CD4-positive, alpha-beta T cell (primary cell): ENCODE measurements around the gene VIPR1. TPM values are rescaled to one million over a fixed set of nuclear protein-coding genes. Genes with fewer than 3 reads are reported as not detected.

Source experiments
- ATAC-seq: fragments of 200-7000 bp; cut with Tn5 transposase; one replicate; pipeline ENCODE4 v1.10.0; 2022; ENCODE audit warnings: mild to moderate bottlenecking; ENCODE audit not compliant: poor library complexity
- CTCF ChIA-PET: fragments of 350-600 bp; sonication (Branson Sonifier 250); formaldehyde crosslinking; loops from one replicate; lab custom pipeline; 2021; ENCODE audit warnings: antibody characterized with exemption, inconsistent platforms; lab: Charles Lee
- POLR2A ChIA-PET: fragments of 350-600 bp; sonication (Branson Sonifier 250); formaldehyde crosslinking; loops from one replicate; lab custom pipeline; 2021; ENCODE audit warnings: antibody characterized with exemption, inconsistent platforms; lab: Charles Lee
- DNase-seq, 14 experiments: peaks; one replicate each; pipeline ENCODE4 v3.0.0-alpha.2; 2013 to 2020; ENCODE audit warnings: mixed read lengths in 2 of 14
- H3K27ac ChIP-seq, 2 donors: one replicate each; pipeline versions ENCODE4 v1.5.1 to v1.7.0; 2013; ENCODE audit warnings: low read length in 2 of 2, low read depth in 1 of 2, mild to moderate bottlenecking in 1 of 2
- H3K27me3 ChIP-seq, 2 experiments: 1 replicate in 1 of 2; 2 replicates in 1 of 2; pipeline versions ENCODE4 v1.6.1 to v1.7.0; 2013; ENCODE audit warnings: low read length in 2 of 2, control low read depth in 1 of 2, mild to moderate bottlenecking in 1 of 2, moderate library complexity in 1 of 2; ENCODE audit not compliant: insufficient read depth in 2 of 2, control insufficient read depth in 1 of 2
- H3K36me3 ChIP-seq: one replicate; pipeline ENCODE4 v1.6.1; 2013; ENCODE audit warnings: low read length, control low read depth; ENCODE audit not compliant: insufficient read depth
- H3K4me1 ChIP-seq: one replicate; pipeline ENCODE4 v1.6.1; 2013; ENCODE audit warnings: low read length, control low read depth; ENCODE audit not compliant: insufficient read depth
- H3K4me3 ChIP-seq: one replicate; pipeline ENCODE4 v1.5.1; 2013; ENCODE audit warnings: mild to moderate bottlenecking, low read length, moderate library complexity
- H3K9me3 ChIP-seq, 2 experiments: 1 replicate in 1 of 2; 2 replicates in 1 of 2; pipeline versions ENCODE4 v1.6.1 to v1.7.0; 2013; ENCODE audit warnings: low read length in 2 of 2, mild to moderate bottlenecking in 2 of 2, control low read depth in 1 of 2, moderate library complexity in 1 of 2; ENCODE audit not compliant: control insufficient read depth in 1 of 2, insufficient read depth in 1 of 2
- H3K27ac Mint-ChIP-seq: one replicate; pipeline ENCODE4 v1.8.0; 2020; ENCODE audit warnings: mixed read lengths
- H3K27me3 Mint-ChIP-seq: one replicate; pipeline ENCODE4 v1.8.0; 2021; ENCODE audit warnings: mixed read lengths
- H3K36me3 Mint-ChIP-seq: one replicate; pipeline ENCODE4 v1.8.0; 2021; ENCODE audit warnings: low read depth, mixed read lengths
- H3K4me1 Mint-ChIP-seq: one replicate; pipeline ENCODE4 v1.8.0; 2021; ENCODE audit warnings: low read depth, mixed read lengths
- H3K4me3 Mint-ChIP-seq: one replicate; pipeline ENCODE4 v1.8.0; 2020; ENCODE audit warnings: mild to moderate bottlenecking, mixed read lengths
- H3K9me3 Mint-ChIP-seq: one replicate; pipeline ENCODE4 v1.8.0; 2020; ENCODE audit warnings: mixed read lengths
- intact Hi-C, 2 experiments: fragments of 100-400 bp; cut with DNase I in 1 of 2; cut with micrococcal nuclease in 1 of 2; formaldehyde crosslinking; loops; one replicate each; pipeline versions ENCODE4 v1.15.1 to v1.9.0; 2023 to 2025; cut with DNase I, micrococcal nuclease
- total RNA-seq, 174 experiments: library from RNA in 2 of 174; stranded (reverse) in 2 of 174; gene quantifications; one replicate each; pipeline ENCODE4 v1.2.3 and lab custom pipeline; 2021 to 2026
- TF ChIP-seq, protein P1 (sequence below): fragments of 200-600 bp; IDR thresholded peaks from one replicate; pipeline ENCODE4 v1.8.0; 2022; ENCODE audit warnings: antibody characterized with exemption, mild to moderate bottlenecking

Gene VIPR1
- total RNA-seq, 2 experiments from 2014 or later = 66.8 to 67.6 TPM

- peaks cover 51% of the 10 kb centered on the region for H3K4me1 Mint-ChIP-seq
- H3K9me3 Mint-ChIP-seq = no peaks in the 10 kb centered on the region
- DNase-seq (no peak), ATAC-seq (no peak)
- H3K27me3 Mint-ChIP-seq = no peaks in the 10 kb centered on the region
- peaks cover 31% of the 10 kb centered on the region for H3K36me3 Mint-ChIP-seq
- ChIA-PET POLR2A (interaction anchor here (1.0 to 3.6 kb wide), 7 partner anchors 9 to 80 kb away, joined by 3 to 38 read pairs (median 8); partner anchors contain the start of genes NKTR, SS18L2 and VIPR1), CTCF (interaction anchor here (0.8 to 3.8 kb wide), 6 partner anchors 9 to 163 kb away, joined by 3 to 26 read pairs (median 10); partner anchors contain the start of genes NKTR and SS18L2)
- TF ChIP-seq, protein P1, sequence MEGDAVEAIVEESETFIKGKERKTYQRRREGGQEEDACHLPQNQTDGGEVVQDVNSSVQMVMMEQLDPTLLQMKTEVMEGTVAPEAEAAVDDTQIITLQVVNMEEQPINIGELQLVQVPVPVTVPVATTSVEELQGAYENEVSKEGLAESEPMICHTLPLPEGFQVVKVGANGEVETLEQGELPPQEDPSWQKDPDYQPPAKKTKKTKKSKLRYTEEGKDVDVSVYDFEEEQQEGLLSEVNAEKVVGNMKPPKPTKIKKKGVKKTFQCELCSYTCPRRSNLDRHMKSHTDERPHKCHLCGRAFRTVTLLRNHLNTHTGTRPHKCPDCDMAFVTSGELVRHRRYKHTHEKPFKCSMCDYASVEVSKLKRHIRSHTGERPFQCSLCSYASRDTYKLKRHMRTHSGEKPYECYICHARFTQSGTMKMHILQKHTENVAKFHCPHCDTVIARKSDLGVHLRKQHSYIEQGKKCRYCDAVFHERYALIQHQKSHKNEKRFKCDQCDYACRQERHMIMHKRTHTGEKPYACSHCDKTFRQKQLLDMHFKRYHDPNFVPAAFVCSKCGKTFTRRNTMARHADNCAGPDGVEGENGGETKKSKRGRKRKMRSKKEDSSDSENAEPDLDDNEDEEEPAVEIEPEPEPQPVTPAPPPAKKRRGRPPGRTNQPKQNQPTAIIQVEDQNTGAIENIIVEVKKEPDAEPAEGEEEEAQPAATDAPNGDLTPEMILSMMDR = no peak
- no peaks in the 10 kb centered on the region for H3K27me3 ChIP-seq
- peak overlapping the region; percentile 77 to 92 for H3K27ac ChIP-seq
- peak overlapping the region; percentile 86 for H3K4me3 Mint-ChIP-seq
- H3K9me3 ChIP-seq = no peaks in the 10 kb centered on the region
- peak overlapping the region; percentile 98 for H3K27ac Mint-ChIP-seq
- peaks cover 17% of the 10 kb centered on the region for H3K4me1 ChIP-seq
- intact Hi-C loops = loop anchor here (5.0 to 10.0 kb wide), 3 partner anchors 53 to 303 kb away; no protein-coding TSS in a partner anchor
- peak overlapping the region; percentile 76 for H3K4me3 ChIP-seq
- no peaks in the 10 kb centered on the region for H3K36me3 ChIP-seq
Observed at GRCh38 chr3:42581400-42581708, 78.9 kb downstream of the VIPR1 start.

- H3K27ac Mint-ChIP-seq = peak within 1 kb of the TSS; percentile 98
- Histone ChIP-seq H3K4me3 (peak within 1 kb of the TSS; percentile 76), H3K27ac (peak within 1 kb of the TSS; percentile 92 to 98), H3K9me3 (no peaks in the 10 kb centered on the region), H3K4me1 (peaks cover 17% of the 10 kb centered on the region), H3K36me3 (no peaks in the 10 kb centered on the region), H3K27me3 (no peaks in the 10 kb centered on the region)
- intact Hi-C loops = loop anchor here (1.0 to 10.0 kb wide), 6 partner anchors 8 to 303 kb away; partner anchors contain the start of genes NKTR (in 1 of the 2) and SS18L2 (in 1 of the 2)
- H3K27me3 Mint-ChIP-seq = no peaks in the 10 kb centered on the region
- peak within 1 kb of the TSS; percentile 93 for H3K4me3 Mint-ChIP-seq
- peaks cover 48% of the 10 kb centered on the region for H3K4me1 Mint-ChIP-seq
- H3K36me3 Mint-ChIP-seq = peaks cover 27% of the 10 kb centered on the region
- DNase-seq = peak; percentile 90 to 97 (median 94)
- ChIA-PET CTCF (interaction anchor here (0.6 to 3.8 kb wide), 17 partner anchors 9 to 162 kb away, joined by 3 to 26 read pairs (median 4); partner anchors contain the start of genes NKTR and SS18L2), POLR2A (interaction anchor here (0.9 to 3.6 kb wide), 10 partner anchors 9 to 80 kb away, joined by 3 to 38 read pairs (median 5); partner anchors contain the start of genes NKTR, SS18L2 and VIPR1)
- H3K9me3 Mint-ChIP-seq = no peaks in the 10 kb centered on the region
- TF ChIP-seq, protein P1 = peak; percentile 44
- peak; percentile 89 for ATAC-seq
Observed at GRCh38 chr3:42581709-42582473, 79.4 kb downstream of the VIPR1 start, which contains the start of gene SEC22C. Gene SEC22C (minus strand): TSS chr3:42581967. CDS start chr3:42569046, 12,921 bp downstream.

DNA sequence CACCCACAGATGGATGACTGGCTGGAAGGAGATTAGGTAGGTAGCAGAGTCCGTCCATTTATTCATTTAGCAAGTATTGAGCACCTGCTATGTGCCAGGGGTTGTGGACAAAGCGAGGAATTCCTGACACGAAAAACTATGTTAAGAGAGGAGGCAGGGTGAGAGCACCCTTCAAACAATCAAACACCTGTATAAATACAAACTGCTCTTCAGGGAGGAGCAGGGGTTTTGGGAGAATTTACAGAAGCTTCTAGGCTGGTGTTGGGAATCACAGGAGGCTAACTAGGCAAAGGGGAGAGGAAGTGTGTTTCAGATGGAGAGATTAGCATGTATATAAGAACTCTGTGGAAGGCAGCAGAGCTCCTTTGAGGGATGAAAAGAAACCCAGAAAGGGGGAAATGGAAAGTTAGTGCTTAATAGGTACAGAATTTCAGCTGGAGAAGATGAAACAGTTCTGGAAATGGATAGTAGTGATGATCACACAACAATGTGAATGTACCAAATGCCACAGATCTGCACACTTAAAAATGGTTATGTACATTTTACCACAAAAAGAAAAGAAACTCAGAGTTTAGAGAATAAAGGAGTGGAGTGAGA lies 80.1 kb downstream of the VIPR1 start:
- Mint-ChIP-seq H3K9me3 (no peaks in the 10 kb centered on the region), H3K4me1 (peaks cover 43% of the 10 kb centered on the region), H3K27me3 (no peaks in the 10 kb centered on the region), H3K27ac (peak overlapping the region; percentile 98), H3K36me3 (peaks cover 21% of the 10 kb centered on the region), H3K4me3 (peak overlapping the region; percentile 93)
- POLR2A ChIA-PET = interaction anchor here (0.7 to 3.6 kb wide), 10 partner anchors 8 to 81 kb away, joined by 3 to 38 read pairs (median 5); partner anchors contain the start of genes NKTR, SS18L2 and VIPR1
- Histone ChIP-seq H3K36me3 (no peaks in the 10 kb centered on the region), H3K27me3 (no peaks in the 10 kb centered on the region), H3K9me3 (no peaks in the 10 kb centered on the region), H3K4me1 (peaks cover 17% of the 10 kb centered on the region), H3K4me3 (peak overlapping the region; percentile 76), H3K27ac (peak overlapping the region; percentile 92 to 98)
- CTCF ChIA-PET = interaction anchor here (0.6 to 3.8 kb wide), 17 partner anchors 8 to 162 kb away, joined by 3 to 26 read pairs (median 4); partner anchors contain the start of genes NKTR and SS18L2
- no peak for DNase-seq
- intact Hi-C loops = loop anchor here (1.0 to 10.0 kb wide), 6 partner anchors 8 to 302 kb away; partner anchors contain the start of genes NKTR (in 1 of the 2) and SS18L2 (in 1 of the 2)
- ATAC-seq = no peak
- TF ChIP-seq, protein P1 = peak; percentile 15
